B cell (primary cell): Measurements from ENCODE around the gene AP1G1. TPM values are rescaled to one million over a fixed set of nuclear protein-coding genes. Genes with fewer than 3 reads are reported as not detected.
A peak's percentile ranks its signal among the peaks of the same experiment; 100 is the strongest.

ENCODE experiments used
- ATAC-seq: fragments of 200-7000 bp; cut with Tn5 transposase; one replicate; pipeline ENCODE4 v1.10.0; 2021; ENCODE audit warnings: low read depth, mild to moderate bottlenecking, moderate number of reproducible peaks, moderate library complexity
- CTCF ChIA-PET: fragments of 350-600 bp; sonication (Branson Sonifier 250); formaldehyde crosslinking; loops from one replicate; lab custom pipeline; 2021; ENCODE audit warnings: antibody characterized with exemption, inconsistent platforms; lab: Charles Lee
- POLR2A ChIA-PET: fragments of 350-600 bp; sonication (Branson Sonifier 250); formaldehyde crosslinking; loops from one replicate; lab custom pipeline; 2021; ENCODE audit warnings: antibody characterized with exemption; lab: Charles Lee
- DNase-seq: peaks from one replicate; pipeline ENCODE4 v3.0.0; 2013
- H2AFZ ChIP-seq: 2 replicates; pipeline ENCODE4 v1.6.1; 2012; ENCODE audit warnings: mild to moderate bottlenecking, low read depth, low read length; ENCODE audit not compliant: insufficient read depth, poor library complexity, severe bottlenecking
- H3K27ac ChIP-seq, 2 donors: 1 replicate in 1 of 2; 2 replicates in 1 of 2; pipeline ENCODE4 v1.5.1; 2012 to 2013; ENCODE audit warnings: low read length in 2 of 2, mild to moderate bottlenecking in 2 of 2, moderate library complexity in 1 of 2
- H3K27me3 ChIP-seq, 4 experiments: fragments of 200-600 bp in 1 of 4; sonication (generic) in 1 of 4; replicated peaks in 1 of 4; 1 replicate in 2 of 4; 2 replicates in 2 of 4; pipeline versions ENCODE4 v1.6.1 to v1.7.0; 2013 to 2016; ENCODE audit warnings: low read length in 3 of 4, mild to moderate bottlenecking in 2 of 4, mixed read lengths in 1 of 4, moderate library complexity in 1 of 4; ENCODE audit not compliant: insufficient read depth in 4 of 4, control insufficient read depth in 3 of 4; ENCODE audit errors: control extremely low read depth in 1 of 4
- H3K36me3 ChIP-seq, 2 experiments: replicated peaks in 1 of 2; 1 replicate in 1 of 2; 2 replicates in 1 of 2; pipeline versions ENCODE4 v1.6.1 to v1.7.1; 2013; ENCODE audit warnings: low read length in 1 of 2; ENCODE audit not compliant: insufficient read depth in 2 of 2, control insufficient read depth in 1 of 2; ENCODE audit errors: control extremely low read depth in 1 of 2, extremely low read depth in 1 of 2
- H3K4me1 ChIP-seq, 2 donors: fragments of 200-600 bp in 1 of 2; sonication (generic) in 1 of 2; 1 replicate in 1 of 2; 2 replicates in 1 of 2; pipeline versions ENCODE4 v1.5.1 to v1.6.1; 2013 to 2017; ENCODE audit warnings: low read length in 2 of 2; ENCODE audit not compliant: control insufficient read depth in 2 of 2, insufficient read depth in 2 of 2
- H3K4me2 ChIP-seq: replicated peaks from 2 replicates; pipeline ENCODE3; 2012; ENCODE audit warnings: mild to moderate bottlenecking, low read depth, low read length; ENCODE audit not compliant: poor library complexity, severe bottlenecking
- H3K4me3 ChIP-seq, 5 experiments: fragments of 200-600 bp in 1 of 5; sonication (generic) in 1 of 5; 1 replicate in 3 of 5; 2 replicates in 2 of 5; pipeline versions ENCODE4 v1.5.1 to v1.7.0; 2011 to 2016; ENCODE audit warnings: low read length in 4 of 5, mild to moderate bottlenecking in 4 of 5, low read depth in 2 of 5, control low read depth in 1 of 5, moderate library complexity in 1 of 5; ENCODE audit not compliant: insufficient read depth in 1 of 5; ENCODE audit errors: control extremely low read depth in 1 of 5, extremely low read depth in 1 of 5
- H3K79me2 ChIP-seq: fragments of 200-600 bp; sonication (generic); one replicate; pipeline ENCODE4 v1.6.0; 2016; ENCODE audit warnings: low read length; ENCODE audit not compliant: control insufficient read depth, insufficient read depth
- H3K9ac ChIP-seq: fragments of 200-600 bp; sonication (generic); 2 replicates; pipeline ENCODE4 v1.6.1; 2017; ENCODE audit warnings: mild to moderate bottlenecking, low read length, moderate library complexity
- H3K9me3 ChIP-seq, 3 donors: one replicate each; pipeline versions ENCODE4 v1.6.1 to v1.7.1; 2013; ENCODE audit warnings: low read length in 2 of 3; ENCODE audit not compliant: control insufficient read depth in 2 of 3, insufficient read depth in 1 of 3; ENCODE audit errors: control extremely low read depth in 1 of 3
- H4K20me1 ChIP-seq: 2 replicates; pipeline ENCODE4 v1.6.0; 2012; ENCODE audit warnings: mild to moderate bottlenecking, low read length; ENCODE audit not compliant: insufficient read depth, control insufficient read depth, poor library complexity, severe bottlenecking
- H3K27ac Mint-ChIP-seq: one replicate; pipeline ENCODE4 v1.8.0; 2021; ENCODE audit warnings: mixed read lengths
- H3K27me3 Mint-ChIP-seq: one replicate; pipeline ENCODE4 v1.8.0; 2021; ENCODE audit warnings: mixed read lengths
- H3K4me1 Mint-ChIP-seq: one replicate; pipeline ENCODE4 v1.8.0; 2021; ENCODE audit warnings: mixed read lengths
- H3K4me3 Mint-ChIP-seq: one replicate; pipeline ENCODE4 v1.8.0; 2021; ENCODE audit warnings: mixed read lengths
- H3K9me3 Mint-ChIP-seq: one replicate; pipeline ENCODE4 v1.8.0; 2022; ENCODE audit warnings: mixed read lengths; ENCODE audit not compliant: insufficient read depth
- EZH2 ChIP-seq: IDR thresholded peaks from 2 replicates; pipeline ENCODE4 v1.6.1; 2012; ENCODE audit warnings: borderline replicate concordance, low read depth, mild to moderate bottlenecking, moderate library complexity, low read length; ENCODE audit not compliant: insufficient read depth, poor library complexity, severe bottlenecking
- WGBS: methylation state at CpG from one replicate; pipeline ENCODE4 v1.1.5; 2013; ENCODE audit warnings: missing lambda C conversion rate; ENCODE audit not compliant: insufficient coverage; 5-methylcytosine and 5-hydroxymethylcytosine counted together
- intact Hi-C: fragments of 100-400 bp; cut with micrococcal nuclease; formaldehyde crosslinking; loops from one replicate; pipeline ENCODE4 v1.10.0; 2022
- polyA plus RNA-seq: library from polyadenylated mRNA; depleted of rRNA; stranded (reverse); fragments of >200 nt; gene quantifications from 2 replicates; pipeline ENCODE4 v1.2.3, GENCODE V29; 2012
- total RNA-seq, 2 donors: library from RNA; stranded (reverse); fragments of 120-200 nt in 1 of 2; gene quantifications; 1 replicate in 1 of 2; 2 replicates in 1 of 2; pipeline versions ENCODE4 v1.2.3 to v1.2.4, GENCODE V29; 2013 to 2022
- TF ChIP-seq, protein P1 (sequence below): fragments of 200-600 bp; IDR thresholded peaks from one replicate; pipeline ENCODE4 v1.8.0; 2022; ENCODE audit warnings: antibody characterized with exemption, mild to moderate bottlenecking

The AP1G1 gene
- total and polyA plus RNA-seq, 2 donors (not counting 1 experiment from before 2014, with no cell fraction given) = 43.8 to 142 TPM

DNA sequence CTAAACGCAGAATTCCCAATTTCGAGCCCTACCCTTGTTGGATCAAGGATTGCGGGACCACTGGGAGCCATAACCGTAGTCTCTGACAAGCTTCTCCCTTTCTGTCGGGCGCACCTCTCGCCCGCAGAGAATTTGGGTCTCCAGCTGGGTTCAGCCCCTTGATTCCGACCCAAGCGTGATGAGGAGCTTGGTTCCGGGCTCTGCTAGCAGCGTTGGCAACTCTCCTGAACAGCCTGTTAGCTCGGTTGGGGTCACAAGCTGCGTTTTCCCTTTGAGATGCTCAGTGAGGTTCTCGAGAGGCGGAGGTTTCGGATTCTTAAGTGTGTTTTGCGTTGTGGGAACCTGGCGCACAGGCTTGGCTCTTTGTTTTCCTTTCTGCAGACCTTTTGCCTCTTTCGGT lies 37.8 kb upstream of the AP1G1 start:
- Histone ChIP-seq H3K4me1 (peaks cover 29 to 50% of the 10 kb centered on the region in 2 donors), H3K36me3 (peaks cover 0 to 36% of the 10 kb centered on the region in 2 experiments), H3K27ac (peak overlapping the region; percentile 94 to 95), H3K27me3 (no peaks in the 10 kb centered on the region), H2AFZ (peak overlapping the region; percentile 82), H4K20me1 (no peaks in the 10 kb centered on the region), H3K79me2 (peaks cover 52% of the 10 kb centered on the region), H3K4me2 (peak overlapping the region; percentile 84), H3K4me3 (peak overlapping the region; percentile 63 to 99 (median 92)), H3K9me3 (no peaks in the 10 kb centered on the region), H3K9ac (peak overlapping the region; percentile 96)
- peaks cover 50% of the 10 kb centered on the region for H3K4me1 Mint-ChIP-seq
- under 1% methylated on average over 19 of the region's 20 CpGs for WGBS
- peak overlapping the region; percentile 98 for H3K27ac Mint-ChIP-seq
- ChIA-PET POLR2A (interaction anchor here (1.0 to 2.8 kb wide), 3 partner anchors 28 to 38 kb away, joined by 5 to 13 read pairs (median 10); partner anchors contain the start of gene AP1G1), CTCF (interaction anchor here (1.0 to 1.3 kb wide), 3 partner anchors 36 to 48 kb away, joined by 4 to 5 read pairs (median 4); partner anchors contain the start of gene AP1G1)
- no peaks in the 10 kb centered on the region for H3K27me3 Mint-ChIP-seq
- DNase-seq = no peak
- H3K9me3 Mint-ChIP-seq = no peaks in the 10 kb centered on the region
- no peak for ATAC-seq
- TF ChIP-seq, protein P1, sequence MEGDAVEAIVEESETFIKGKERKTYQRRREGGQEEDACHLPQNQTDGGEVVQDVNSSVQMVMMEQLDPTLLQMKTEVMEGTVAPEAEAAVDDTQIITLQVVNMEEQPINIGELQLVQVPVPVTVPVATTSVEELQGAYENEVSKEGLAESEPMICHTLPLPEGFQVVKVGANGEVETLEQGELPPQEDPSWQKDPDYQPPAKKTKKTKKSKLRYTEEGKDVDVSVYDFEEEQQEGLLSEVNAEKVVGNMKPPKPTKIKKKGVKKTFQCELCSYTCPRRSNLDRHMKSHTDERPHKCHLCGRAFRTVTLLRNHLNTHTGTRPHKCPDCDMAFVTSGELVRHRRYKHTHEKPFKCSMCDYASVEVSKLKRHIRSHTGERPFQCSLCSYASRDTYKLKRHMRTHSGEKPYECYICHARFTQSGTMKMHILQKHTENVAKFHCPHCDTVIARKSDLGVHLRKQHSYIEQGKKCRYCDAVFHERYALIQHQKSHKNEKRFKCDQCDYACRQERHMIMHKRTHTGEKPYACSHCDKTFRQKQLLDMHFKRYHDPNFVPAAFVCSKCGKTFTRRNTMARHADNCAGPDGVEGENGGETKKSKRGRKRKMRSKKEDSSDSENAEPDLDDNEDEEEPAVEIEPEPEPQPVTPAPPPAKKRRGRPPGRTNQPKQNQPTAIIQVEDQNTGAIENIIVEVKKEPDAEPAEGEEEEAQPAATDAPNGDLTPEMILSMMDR = no peak
- no peak for TF ChIP-seq EZH2
- intact Hi-C loops = loop anchor here (2.0 kb wide), 1 partner anchor 48 kb away; the partner anchor contains the start of gene IST1
- peak overlapping the region; percentile 92 for H3K4me3 Mint-ChIP-seq
